Loucy (cell line): Measurements from ENCODE around the gene ADIRF.

Experiments
- CTCF ChIP-seq: fragments of 200-600 bp; sonication (generic); conservative IDR thresholded peaks from 2 replicates; pipeline ENCODE4 v1.5.1; 2014; ENCODE audit warnings: mild to moderate bottlenecking, antibody characterized with exemption, low read length
- EZH2phosphoT487 ChIP-seq: fragments of 200-600 bp; IDR thresholded peaks from 2 replicates; pipeline ENCODE4 v1.6.1; 2018; ENCODE audit warnings: antibody characterized with exemption, mild to moderate bottlenecking, moderate library complexity, borderline replicate concordance

GRCh38 chr10:86960003-86960862 lies 8.0 kb upstream of the ADIRF start:
- TF ChIP-seq CTCF, result peak; percentile 88
- TF ChIP-seq EZH2phosphoT487, result no peak
